HG03575 (cell line): ENCODE measurements around the gene KRT78.

Experiments used
- ATAC-seq: cut with Tn5 transposase; IDR thresholded peaks from one replicate; pipeline ENCODE4 v1.9.1; 2021; ENCODE audit not compliant: unreplicated experiment, insufficient number of reproducible peaks, low FRiP score; ENCODE audit errors: extremely low read depth

Gene KRT78

DNA sequence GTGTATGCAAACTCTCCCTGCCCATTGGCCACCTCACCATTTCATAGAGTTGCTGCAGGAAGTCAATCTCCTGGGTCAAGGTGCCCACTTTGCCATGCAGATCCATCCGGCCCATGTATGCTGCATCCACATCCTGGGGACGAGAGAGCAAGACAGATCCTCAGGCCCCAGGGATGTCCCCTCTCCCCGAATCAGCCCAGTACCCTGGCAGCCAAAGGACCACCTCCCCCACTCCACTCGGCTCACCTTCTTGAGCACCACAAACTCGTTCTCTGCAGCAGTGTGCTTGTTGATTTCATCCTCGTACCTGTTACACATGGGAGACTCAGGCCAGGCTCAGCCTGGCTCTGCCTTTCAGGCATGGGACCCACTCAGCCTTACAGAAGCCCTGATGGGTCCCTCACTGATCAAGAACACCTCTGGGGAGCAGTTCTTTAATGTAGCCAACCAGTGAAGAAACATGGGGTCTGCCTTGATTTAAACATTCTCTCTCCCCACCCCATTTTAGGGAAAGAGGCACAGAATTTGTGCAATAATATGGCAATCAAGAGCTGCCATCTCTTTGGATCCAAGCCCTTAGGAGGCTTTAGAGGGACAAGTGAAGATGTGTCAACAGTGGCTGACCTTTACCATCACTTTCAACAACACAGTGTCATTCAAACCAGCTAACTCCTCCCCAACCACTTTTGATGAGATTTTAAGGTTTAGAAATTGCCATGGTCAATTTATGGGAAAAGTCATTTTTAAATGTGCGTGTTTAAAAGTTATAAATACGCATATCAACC lies 18.6 kb downstream of the KRT78 start:
- no peak for ATAC-seq

DNA sequence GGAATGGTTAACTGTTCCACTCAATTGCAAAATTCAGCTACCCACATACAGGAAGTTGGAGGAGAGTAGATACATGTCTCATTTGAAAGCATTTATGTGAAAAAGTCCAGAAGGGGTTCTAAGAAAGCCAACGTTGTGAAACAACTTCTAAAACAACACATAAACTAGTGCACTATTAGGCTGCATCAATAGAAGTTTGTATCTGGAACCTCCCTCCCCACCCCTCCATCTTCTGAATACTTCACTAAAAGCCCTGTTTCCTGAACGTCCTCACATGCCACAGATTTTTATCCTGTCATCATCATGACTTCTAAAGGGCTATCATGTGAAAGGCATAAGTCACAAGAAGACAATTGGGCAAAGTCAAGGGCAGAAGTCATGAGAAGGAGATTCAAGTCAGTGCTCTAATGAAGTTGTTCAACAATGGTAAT lies 20.2 kb downstream of the KRT78 start:
- ATAC-seq = no peak

DNA sequence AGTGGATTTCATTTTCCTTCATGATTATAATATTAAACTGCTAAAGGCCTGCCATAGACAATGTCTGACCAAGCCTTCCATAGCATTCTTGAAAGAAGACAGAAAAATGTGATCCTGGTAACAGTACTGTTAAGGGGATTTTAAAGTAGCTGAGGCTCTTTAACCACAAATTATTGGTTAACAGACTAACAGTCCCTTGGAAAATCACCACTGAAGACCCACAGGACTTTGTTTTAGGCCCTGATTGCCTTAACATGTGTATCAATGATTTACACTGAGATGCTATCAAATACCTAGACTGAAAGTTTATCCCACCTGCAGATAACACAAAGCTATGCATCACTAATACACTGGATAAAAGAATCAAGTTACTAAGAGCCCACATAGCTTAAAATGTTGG lies 20.6 kb downstream of the KRT78 start:
- no peak for ATAC-seq

DNA sequence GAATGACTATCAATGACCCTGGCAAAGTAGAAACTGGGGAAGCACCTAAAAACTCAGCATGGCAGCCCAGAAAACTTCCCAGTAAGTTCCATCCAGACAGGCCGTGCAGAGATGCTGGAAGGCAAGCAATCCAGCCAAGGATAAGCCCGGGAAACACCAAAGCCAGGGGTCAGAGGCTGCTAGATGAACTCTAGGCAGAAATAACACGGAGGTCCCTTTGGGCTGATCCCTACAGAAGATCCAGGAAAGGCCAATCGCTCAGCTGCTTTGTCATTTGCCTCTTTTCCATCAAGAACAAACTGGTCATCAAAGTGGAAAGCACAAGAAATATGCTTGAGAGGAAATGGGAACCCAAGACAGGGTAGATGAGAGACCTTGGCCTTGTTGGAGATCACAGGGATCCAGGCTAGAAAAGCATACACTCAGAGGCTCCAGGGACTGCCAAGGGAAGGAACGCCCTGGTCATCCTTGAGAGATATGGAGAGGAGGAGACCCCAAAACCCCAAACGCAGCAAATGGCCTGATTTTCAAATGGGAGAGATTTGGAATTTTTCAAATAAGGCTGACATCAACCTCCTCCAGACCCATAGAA lies 21.2 kb downstream of the KRT78 start:
- ATAC-seq = no peak

DNA sequence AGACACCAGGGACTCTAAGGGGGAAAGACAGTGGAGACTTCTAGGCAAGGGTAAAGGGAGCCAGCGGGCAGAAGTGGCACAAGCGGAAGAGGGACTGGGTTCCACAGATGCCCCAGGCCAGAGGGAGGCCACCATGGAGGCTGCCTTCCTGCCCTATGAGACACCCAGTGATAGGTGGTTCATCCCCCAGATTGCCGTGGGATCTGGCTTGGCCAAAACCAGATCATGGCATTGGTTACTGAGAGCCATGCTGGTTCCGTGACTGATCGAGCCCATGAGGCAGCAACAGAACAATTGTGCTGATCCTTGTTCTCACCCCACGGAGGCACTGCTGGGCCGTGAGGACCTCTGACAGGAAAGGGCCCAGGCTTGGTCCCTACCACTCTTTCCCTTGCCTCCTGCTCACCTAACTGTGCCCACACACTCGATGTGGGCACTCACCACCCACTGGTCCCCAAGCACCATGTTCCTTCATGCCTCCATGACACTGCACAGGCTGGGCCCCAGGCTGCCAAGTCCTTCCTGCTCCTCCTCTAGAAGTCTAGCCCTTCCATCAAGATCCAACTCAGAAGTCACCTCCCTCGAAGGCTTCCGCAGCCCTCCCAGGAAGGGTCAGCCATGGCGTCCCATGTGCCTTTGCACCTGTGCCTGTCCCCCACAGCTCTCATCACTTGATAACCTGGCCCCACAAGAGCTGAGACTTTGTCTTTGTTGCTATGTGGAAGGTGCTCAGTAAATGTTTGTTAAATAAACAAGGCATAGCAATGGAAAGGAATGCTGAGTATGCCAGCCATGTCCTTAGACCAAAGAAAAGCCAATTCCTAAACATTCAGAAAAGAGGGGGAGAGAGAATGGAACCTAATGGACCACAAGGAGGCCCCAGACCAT lies 21.9 kb downstream of the KRT78 start:
- ATAC-seq = no peak

DNA sequence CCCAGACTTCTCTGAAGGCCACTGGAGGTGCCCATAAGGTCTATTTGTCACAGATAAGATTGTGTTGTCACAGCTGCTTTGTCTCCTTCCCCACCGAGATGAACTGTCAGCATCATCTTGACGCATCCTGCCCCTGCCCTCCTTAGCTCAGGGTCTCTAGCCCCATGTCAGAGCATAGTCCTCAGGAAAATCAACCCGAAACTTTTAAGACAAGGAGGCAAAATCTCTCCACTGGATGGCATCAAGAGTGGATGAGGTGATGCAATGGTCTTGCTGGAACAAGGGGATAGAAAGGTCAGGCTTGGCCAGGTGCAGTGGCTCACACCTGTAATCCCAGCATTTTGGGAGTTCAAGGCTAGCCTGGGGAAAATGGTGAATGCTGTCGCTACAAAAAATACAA lies 22.8 kb downstream of the KRT78 start:
- no peak for ATAC-seq

DNA sequence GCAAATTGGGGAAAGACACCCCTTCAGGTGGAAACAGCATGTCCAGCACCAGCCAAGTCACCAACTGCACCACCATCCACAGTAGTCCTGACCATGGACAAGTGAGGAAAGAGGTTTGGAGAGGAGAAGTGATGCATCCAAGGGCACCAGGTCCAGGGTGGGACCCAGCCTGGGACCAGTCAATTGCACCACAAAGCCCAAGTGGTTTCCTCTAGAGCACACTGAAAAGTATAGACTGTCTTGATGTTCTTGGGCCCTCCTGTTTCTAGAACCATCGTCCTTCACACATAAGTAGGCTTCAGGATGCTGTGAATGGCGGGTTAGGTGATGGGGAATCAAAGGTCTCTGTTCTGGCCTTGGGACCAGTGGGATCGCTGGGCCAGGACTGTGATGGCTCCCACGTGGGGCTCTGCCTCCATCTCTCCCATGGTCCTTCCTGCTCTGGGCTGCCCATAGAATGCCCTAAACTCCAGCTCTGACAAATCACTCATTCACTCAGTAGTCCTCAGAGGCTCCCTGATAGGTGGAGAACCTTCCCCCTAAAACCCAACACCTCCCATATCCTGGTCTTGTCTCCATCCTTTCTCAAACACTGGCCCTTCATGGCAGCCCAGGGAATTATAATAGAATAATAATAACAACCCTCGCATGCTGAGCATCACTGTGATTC lies 23.9 kb downstream of the KRT78 start:
- ATAC-seq = no peak

DNA sequence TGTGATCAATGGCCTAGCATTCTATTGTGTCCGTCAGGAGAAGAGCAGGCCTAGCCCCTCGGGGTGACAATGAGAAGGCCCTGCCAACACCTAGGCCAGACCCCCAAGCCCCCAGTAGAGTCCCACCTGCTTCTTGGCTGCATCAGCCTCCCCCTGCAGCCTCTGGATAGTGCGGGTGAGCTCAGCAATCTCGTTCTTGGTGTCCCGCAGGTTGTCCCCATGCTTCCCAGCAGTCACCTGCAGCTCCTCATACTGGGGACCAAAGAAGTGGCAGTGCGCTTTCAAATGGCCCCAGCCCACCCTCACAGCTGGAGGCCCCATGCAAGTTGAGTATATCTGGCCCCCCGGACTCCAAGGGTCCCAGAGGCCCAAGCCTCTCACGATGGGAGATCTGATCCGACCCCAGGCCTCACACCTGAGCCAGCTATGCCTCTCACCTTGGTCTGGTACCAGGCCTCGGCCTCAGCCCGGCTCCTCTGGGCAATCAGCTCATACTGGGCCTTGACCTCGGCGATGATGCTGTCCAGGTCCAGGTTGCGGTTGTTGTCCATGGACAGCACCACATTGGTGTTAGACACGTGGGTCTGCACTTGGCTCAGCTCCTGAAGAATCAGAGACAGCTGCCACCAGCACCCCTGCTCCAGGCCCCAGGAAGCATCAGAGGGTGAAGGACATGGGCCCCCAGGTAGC lies 24.9 kb downstream of the KRT78 start:
- no peak for ATAC-seq

DNA sequence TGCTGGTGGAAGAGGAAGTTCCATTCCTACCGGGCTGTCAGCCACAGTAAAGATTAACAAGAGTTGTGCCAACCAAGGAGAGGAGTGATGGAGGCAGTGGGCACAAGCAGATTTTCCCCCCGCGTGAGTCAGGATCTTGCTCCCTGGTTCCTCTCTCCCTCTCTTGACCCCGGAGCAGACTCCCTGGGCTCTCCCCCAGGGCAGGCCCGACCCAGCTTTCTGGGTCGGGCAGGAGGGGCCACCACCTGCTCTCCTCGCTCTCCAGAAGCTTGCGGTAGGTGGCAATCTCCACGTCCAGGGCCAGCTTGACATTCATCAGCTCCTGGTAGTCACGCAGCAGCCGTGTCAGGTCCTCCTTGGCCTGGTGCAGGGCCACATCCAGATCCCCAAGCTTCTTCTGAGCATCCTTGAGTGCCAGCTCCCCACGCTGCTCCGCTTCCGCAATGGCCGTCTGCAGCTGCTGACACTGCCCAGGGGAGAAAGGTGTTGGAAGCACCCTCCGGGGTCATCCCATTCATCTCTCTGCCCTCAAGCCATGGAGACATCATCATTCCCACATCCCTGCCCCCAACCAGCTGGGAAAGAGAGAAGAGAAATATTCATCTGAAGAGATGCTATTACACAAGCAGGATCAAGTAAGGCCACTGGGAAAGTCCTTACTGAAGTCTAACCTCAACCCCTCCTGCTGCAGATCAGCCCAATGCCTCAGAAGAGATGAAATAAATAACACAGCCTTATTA lies 25.9 kb downstream of the KRT78 start:
- no peak for ATAC-seq

DNA sequence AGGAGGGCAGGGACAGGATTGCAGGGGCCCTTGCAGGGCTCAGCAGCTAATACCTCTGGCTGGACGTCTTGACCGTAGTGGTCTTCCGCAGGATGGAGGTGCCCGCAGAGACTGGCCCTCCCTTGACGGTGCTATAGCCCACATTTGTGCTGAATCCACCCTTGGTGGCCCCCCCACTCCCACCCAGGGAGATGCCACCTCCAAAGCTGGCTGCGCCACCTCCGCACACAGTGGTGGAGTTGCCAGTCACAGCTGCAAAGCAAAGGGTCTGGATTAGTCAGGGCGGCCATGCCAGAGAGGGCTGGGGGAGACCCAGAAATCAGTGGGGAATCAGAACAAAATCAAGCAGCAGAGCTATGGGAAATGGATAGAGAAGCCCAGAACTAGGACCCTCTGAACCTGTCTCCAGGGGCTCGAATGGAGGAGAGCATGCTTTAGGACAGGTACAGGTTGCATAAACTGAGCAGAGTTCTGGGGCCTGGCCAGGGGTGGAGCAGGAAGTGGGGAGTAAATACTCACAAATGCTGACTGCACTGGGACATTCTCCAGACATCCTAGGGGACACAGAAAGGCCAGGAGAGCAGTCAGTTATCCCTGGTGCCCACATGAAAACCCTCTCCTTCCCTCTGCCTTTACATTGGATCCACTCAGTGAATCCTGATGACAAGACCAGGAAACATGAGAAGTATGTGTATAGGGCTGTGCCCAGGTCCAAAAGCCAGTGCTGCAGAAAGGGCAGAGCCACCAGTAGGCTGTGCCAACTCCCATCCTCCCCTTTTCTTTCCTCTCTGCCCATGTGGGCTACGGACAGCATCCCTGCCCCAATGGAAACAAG lies 26.8 kb downstream of the KRT78 start:
- no peak for ATAC-seq

DNA sequence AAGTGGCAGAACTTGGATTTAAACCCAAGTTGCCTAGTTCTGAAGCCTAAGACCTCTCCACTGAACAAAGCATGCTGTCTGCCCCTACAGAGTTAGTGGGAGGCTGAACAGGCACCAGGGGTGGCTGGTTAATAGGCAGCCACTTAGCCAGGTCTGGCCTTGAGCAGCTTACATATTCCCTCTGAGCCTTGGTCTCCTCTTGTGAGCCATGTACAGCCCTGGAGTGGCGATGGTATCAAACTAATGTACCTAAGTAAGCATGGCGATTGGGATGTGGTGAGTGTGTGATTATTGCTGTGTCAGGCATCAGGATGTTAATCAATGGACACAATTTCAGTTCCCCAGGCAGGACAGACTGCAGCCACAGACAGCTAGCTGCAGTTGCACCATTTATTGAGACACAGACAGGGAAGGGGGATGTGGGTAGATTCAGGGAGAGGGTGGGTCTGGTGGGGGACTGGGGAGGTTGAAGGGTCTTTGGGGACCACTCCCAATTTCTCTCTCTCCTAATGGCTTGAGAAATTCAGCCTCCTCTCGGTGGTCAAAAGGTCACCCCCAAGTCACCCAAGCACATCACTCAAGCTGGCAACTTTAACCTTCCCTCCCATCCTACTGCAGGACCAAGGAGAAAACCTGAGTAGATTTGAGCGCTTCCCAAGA lies 27.6 kb downstream of the KRT78 start:
- no peak for ATAC-seq

DNA sequence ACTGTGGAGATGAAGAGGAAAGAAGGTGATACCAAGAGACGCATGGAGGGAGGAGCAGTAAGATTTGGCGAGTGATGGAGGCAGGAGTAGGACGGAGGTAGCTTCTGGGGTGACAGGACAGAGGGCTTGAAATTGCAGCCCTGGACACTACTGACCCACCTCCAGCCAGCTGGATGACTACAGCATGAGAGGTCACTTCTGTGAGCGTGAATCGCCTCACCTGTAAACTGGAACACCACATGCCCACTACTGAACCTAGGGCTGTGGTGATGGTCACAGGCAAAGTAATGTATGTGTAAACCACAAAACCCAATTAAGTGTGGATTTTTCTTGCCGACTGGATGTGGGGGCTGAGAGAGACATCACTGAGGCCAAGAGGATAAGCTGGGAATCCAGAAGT lies 28.3 kb downstream of the KRT78 start:
- ATAC-seq = no peak

DNA sequence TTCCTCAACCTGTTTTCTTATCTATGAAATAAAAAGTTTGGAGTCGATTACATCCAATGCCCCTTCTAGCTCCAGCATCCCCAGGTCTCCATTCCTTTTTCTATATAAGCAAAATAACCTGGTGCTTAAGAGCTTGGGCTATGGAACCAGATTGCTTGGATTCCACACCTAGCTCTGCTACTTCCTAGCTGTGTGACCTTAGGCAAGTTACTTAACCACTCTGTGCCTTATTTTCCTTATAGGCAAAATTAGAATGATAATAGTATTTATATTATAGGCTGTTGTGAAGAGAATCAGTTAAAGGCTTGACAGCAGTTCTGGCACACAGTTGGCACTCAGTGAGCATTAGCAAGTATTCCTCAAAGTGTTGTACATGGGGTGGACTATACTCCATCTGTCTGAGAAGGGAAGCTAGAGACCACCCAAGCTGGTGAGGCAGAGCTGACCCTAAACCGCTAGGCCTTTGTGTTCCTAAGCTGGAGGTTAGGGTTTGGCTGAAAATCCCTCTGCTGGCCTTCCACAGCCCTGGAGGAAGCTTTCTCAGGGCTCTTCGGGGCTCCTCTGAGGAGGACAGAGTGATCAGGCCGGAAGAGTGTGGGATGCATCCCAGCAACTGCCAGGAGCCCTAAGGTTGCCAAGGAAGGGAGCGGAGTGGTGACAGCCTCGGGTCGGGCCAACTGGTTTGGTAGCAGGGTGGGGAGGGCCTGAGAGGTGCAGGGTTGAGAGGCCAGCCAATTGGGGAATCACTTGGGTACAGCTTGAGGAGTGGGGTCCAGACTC lies 28.9 kb downstream of the KRT78 start:
- ATAC-seq = no peak

DNA sequence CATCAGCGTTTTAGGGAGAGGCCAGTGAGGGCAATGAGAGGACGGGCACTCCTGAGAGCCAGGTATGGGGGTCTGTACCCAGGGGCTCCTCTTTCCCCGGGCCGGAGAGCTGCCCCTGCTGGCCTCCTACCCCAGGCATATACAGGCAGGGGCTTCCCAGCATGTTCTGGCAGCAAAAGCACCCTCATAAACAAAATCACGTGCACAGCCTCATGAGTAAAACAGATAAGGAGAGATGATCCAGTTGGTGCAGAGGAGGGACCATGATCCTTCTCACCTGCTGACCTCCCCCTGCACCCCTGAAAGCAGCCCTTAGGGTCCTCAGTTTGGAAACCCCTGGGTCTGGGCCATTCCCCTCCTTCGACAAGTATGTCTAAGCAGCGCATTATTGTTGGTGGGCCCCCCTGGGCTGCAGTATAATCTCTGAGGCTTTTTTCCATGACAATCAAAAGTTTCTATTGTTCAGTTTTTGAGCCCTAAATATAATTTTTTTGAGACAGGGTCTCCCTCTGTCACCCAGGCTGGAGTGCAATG lies 29.8 kb downstream of the KRT78 start:
- ATAC-seq = no peak

DNA sequence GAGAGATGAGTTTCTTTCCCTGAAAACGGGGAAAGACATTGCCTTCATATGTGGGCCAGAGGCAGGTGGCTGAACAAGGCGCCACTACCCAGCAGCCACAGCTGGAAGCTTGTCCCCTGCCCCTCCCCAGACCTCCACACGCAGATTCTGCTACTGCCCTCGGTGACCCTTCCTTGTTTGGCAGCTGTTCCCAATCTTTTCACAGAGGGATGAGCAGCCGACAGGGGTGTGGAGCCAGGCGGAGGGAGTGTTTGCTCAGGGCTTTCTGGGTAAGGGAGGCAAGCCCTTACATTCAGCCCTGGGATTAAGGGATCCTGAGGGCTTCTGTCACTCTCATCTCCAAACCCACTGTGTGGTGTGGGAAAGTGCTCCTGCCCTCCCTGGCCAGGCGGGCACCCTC lies 30.4 kb downstream of the KRT78 start:
- no peak for ATAC-seq

DNA sequence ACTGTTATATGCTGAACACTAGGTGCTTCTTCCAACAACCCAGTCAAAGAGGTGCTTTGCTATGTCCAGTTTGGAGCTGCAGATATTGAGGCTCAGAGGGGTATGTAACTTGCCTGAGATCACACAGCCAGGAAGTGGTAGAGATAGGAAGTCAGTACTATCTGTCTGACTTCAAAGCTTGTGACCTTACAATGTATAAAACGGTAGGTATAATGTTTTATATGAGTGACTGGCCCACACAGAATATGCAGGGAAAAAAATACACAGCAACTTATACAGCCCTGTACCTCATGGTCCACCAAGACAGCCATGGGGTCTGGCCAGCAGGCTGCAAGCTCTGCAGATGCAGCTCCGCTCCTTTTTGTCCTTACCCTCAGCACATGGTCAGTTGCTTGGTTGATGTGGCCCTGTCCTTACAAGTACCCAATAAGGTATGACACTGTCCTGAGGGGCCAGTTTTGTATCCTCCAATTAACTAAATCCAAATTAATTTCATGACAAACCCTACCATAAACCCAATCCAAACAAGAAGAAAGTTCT lies 31.0 kb downstream of the KRT78 start:
- ATAC-seq = no peak
